DOHH2 (cell line): Measurements from ENCODE around the gene TRPM2.

Experiments
- CTCF ChIP-seq: fragments of 200-600 bp; sonication (generic); IDR thresholded peaks from one replicate; pipeline ENCODE4 v1.5.1; 2014; ENCODE audit warnings: antibody characterized with exemption, mild to moderate bottlenecking, low read depth, low read length; ENCODE audit not compliant: poor library complexity, severe bottlenecking
- EZH2phosphoT487 ChIP-seq: fragments of 200-600 bp; sonication (generic); IDR thresholded peaks from 2 replicates; pipeline ENCODE4 v1.6.1; 2017; ENCODE audit warnings: borderline replicate concordance, mild to moderate bottlenecking, antibody characterized with exemption, low read length, moderate library complexity, mixed read lengths

- TF ChIP-seq CTCF (no peak), EZH2phosphoT487 (no peak)
These were observed 103.7 kb downstream of the TRPM2 start for GRCh38 chr21:44456915-44457736.
